Measurements from ENCODE around the gene KCTD15.

KCTD15 gene

GRCh38 chr19:33859016-33859415 is 62.3 kb downstream of the KCTD15 start:
- no peak for DNase-seq (ENCODE audit: low read depth)

GRCh38 chr19:33860312-33861090 is 63.8 kb downstream of the KCTD15 start:
- DNase-seq (ENCODE audit: low read depth): no peak

DNA sequence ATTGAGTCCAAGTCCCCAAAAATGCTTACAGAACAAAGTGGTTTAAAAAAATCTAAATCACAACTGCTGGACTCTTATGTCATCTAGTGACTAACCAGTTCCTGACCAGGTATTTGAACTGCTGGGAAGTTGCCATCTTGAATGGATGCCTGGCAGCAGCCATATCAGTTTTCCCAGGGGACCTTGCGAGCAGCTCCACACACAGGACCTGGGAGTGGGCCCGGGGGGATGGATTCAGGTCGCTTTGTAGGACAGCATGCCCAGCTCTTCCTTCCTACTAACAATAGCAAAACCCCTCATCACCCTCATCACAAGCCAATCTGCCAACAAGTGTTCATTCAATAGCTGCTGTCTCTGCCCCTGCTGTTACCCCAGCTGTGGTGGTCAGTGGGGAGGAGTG is 65.3 kb downstream of the KCTD15 start:
- DNase-seq (ENCODE audit: low read depth): no peak

- no peak for DNase-seq (ENCODE audit: low read depth)
Measured at GRCh38 chr19:33862981-33863380, 66.3 kb downstream of the KCTD15 start.

GRCh38 chr19:33863436-33863835 is 66.8 kb downstream of the KCTD15 start:
- no peak for DNase-seq (ENCODE audit: low read depth)

- DNase-seq (ENCODE audit: low read depth): no peak
Measured at GRCh38 chr19:33864311-33864850, 67.7 kb downstream of the KCTD15 start.

DNA sequence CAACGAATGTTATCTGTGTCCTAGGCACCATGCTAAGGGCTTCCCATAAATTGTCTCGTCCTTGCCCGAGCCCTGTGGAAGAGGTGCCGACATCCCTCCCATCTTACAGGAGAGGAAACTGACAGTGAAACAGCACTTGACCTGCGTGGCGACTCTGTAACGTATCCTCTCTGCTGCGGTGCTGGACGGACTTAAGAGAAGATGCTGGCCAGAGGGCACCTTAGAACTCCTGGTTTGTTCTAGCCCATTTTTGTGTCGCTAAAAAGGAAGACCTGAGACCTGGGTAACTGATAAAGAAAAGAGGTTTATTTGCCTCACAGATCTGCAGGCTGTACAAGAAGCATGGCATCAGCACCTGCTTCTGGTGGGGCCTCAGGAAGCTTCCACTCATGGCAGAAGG is 68.6 kb downstream of the KCTD15 start:
- no peak for DNase-seq (ENCODE audit: low read depth)

All from CMK (cell line).